ENCODE results near the gene LRRC4B. TPM values are rescaled to one million over a fixed set of nuclear protein-coding genes. Genes with fewer than 3 reads are reported as not detected.

LRRC4B gene
- total and polyA plus RNA-seq, 2 of the 8 experiments (the other 6 are each of a cell fraction or from before 2014, with no cell fraction given) = 13.4 to 21.2 TPM

GRCh38 chr19:50506700-50507099 is 61.5 kb downstream of the LRRC4B start:
- no peak for FAIRE-seq
- H2BK15ac ChIP-seq (ENCODE audit: low read length) = no peak overlapping the region
- H2BK12ac ChIP-seq (ENCODE audit: low read depth, low read length) = no peak overlapping the region

More at GRCh38 chr19:50506700-50507099, 61.5 kb downstream of the LRRC4B start:
- H3K9ac ChIP-seq (replicated peaks in 1 of 4; ENCODE audit: extremely low read depth in 1 of 4, low read depth in 3 of 4, low read length in 3 of 4) = no peak overlapping the region
- DNase-seq (ENCODE audit: low read depth in 1 of 2, low spot score in 2 of 2) = no peak
- H2BK120ac ChIP-seq (replicated peaks; ENCODE audit: low read depth, low read length) = no peak overlapping the region
- no peak overlapping the region for H2BK5ac ChIP-seq (ENCODE audit: low read depth, low read length)
- no peaks in the 10 kb centered on the region for H3K79me2 ChIP-seq (ENCODE audit: control insufficient read depth in 1 of 2, insufficient read depth in 2 of 2, low read length in 2 of 2)
- WGBS, 2 experiments (ENCODE audit: extremely low coverage in 1 of 2, insufficient coverage in 1 of 2, insufficient read length in 1 of 2, insufficient replicate concordance in 2 of 2, low coverage in 1 of 2, low lambda C conversion rate in 2 of 2, missing lambda C conversion rate in 1 of 2) = 71 to 100% methylated on average over 2 to 4 of the region's 10 CpGs
- no peak overlapping the region for H3K4ac ChIP-seq (replicated peaks; ENCODE audit: insufficient read length, low read depth, low read length)
- H3K9me3 ChIP-seq (ENCODE audit: insufficient read depth in 2 of 2, low read depth in 1 of 2, low read length in 1 of 2) = no peaks in the 10 kb centered on the region
- H4K8ac ChIP-seq (ENCODE audit: extremely low read depth, insufficient read depth, low read length) = no peak overlapping the region
- H2BK20ac ChIP-seq (ENCODE audit: low read length) = no peak overlapping the region
- no peak overlapping the region for H3K23ac ChIP-seq (ENCODE audit: insufficient read length)
- H3K56ac ChIP-seq (replicated peaks; ENCODE audit: insufficient read length, low read depth, low read length) = no peak overlapping the region
- peaks cover 0 to 16% (median 12%) of the 10 kb centered on the region in 4 experiments; a peak in 5 of 7 replicates for H3K27me3 ChIP-seq (replicated peaks in 1 of 4; ENCODE audit: control insufficient read depth in 3 of 4, extremely low read depth in 1 of 4, insufficient read depth in 3 of 4, low read length in 3 of 4)
- H3K18ac ChIP-seq (ENCODE audit: extremely low read depth, low read length) = no peak overlapping the region
- no peak overlapping the region for H3K27ac ChIP-seq (ENCODE audit: low read depth, low read length)
- H4K91ac ChIP-seq (replicated peaks; ENCODE audit: insufficient read length, low read length) = no peak overlapping the region
- no peak overlapping the region for H3K4me2 ChIP-seq (ENCODE audit: insufficient read depth in 1 of 2, low read depth in 2 of 2, low read length in 2 of 2)
- no peak overlapping the region for H4K5ac ChIP-seq (ENCODE audit: insufficient read length, low read depth, low read length)
- no peak for TF ChIP-seq TEAD4 (IDR thresholded peaks at IDR 0.05; ENCODE audit: low read depth, low read length)
- no peak for TF ChIP-seq SUZ12 (IDR thresholded peaks at IDR 0.05; ENCODE audit: low read length)
- no peak for TF ChIP-seq POLR2AphosphoS5 (IDR thresholded peaks at IDR 0.05; ENCODE audit: low read depth, low read length)
- no peak for TF ChIP-seq SP2 (IDR thresholded peaks at IDR 0.05; ENCODE audit: low read length)
- no peak for TF ChIP-seq BCL11A (IDR thresholded peaks at IDR 0.05; ENCODE audit: low read depth in 2 of 2, low read length in 2 of 2)
- no peak for TF ChIP-seq BRCA1 (IDR thresholded peaks at IDR 0.05; ENCODE audit: low read depth, low read length)
- no peaks in the 10 kb centered on the region; the same call in 1 of the 2 replicates for H3K79me1 ChIP-seq (ENCODE audit: low read depth, low read length)
- no peaks in the 10 kb centered on the region for H3K36me3 ChIP-seq (ENCODE audit: control insufficient read depth in 2 of 4, insufficient read depth in 4 of 4, low read length in 3 of 4)
- peaks cover 0 to 1% of the 10 kb centered on the region in 2 experiments for H4K20me1 ChIP-seq (replicated peaks in 1 of 2; ENCODE audit: control insufficient read depth in 1 of 2, insufficient read depth in 2 of 2, low read length in 2 of 2)
- H3K23me2 ChIP-seq (ENCODE audit: low read depth, low read length) = no peaks in the 10 kb centered on the region; the same call in 1 of the 2 replicates
- POLR2A ChIA-PET (ENCODE audit: partially characterized antibody) = no interaction called here
- no peak overlapping the region for H3K14ac ChIP-seq (ENCODE audit: insufficient read length)
- no peak overlapping the region for H2AK5ac ChIP-seq (ENCODE audit: low read depth, low read length)
- no peak overlapping the region for H3K4me3 ChIP-seq (ENCODE audit: extremely low read depth in 1 of 4, insufficient read depth in 2 of 4, low read depth in 3 of 4, low read length in 4 of 4)
- CTCF ChIA-PET (ENCODE audit: partially characterized antibody) = no interaction called here
- H2AFZ ChIP-seq (ENCODE audit: low read length) = no peak overlapping the region
- peaks cover 0 to 3% (median 3%) of the 10 kb centered on the region in 4 experiments; a peak in 4 of 7 replicates for H3K4me1 ChIP-seq (replicated peaks in 1 of 4; ENCODE audit: control insufficient read depth in 3 of 4, insufficient read depth in 4 of 4, low read length in 3 of 4)
